GM19395 (cell line): ENCODE results near the gene FAM107B.

Experiments
- ATAC-seq: cut with Tn5 transposase; IDR thresholded peaks from one replicate; pipeline ENCODE4 v1.9.1; 2021; ENCODE audit warnings: mild to moderate bottlenecking, moderate library complexity; ENCODE audit not compliant: unreplicated experiment

Gene FAM107B

DNA sequence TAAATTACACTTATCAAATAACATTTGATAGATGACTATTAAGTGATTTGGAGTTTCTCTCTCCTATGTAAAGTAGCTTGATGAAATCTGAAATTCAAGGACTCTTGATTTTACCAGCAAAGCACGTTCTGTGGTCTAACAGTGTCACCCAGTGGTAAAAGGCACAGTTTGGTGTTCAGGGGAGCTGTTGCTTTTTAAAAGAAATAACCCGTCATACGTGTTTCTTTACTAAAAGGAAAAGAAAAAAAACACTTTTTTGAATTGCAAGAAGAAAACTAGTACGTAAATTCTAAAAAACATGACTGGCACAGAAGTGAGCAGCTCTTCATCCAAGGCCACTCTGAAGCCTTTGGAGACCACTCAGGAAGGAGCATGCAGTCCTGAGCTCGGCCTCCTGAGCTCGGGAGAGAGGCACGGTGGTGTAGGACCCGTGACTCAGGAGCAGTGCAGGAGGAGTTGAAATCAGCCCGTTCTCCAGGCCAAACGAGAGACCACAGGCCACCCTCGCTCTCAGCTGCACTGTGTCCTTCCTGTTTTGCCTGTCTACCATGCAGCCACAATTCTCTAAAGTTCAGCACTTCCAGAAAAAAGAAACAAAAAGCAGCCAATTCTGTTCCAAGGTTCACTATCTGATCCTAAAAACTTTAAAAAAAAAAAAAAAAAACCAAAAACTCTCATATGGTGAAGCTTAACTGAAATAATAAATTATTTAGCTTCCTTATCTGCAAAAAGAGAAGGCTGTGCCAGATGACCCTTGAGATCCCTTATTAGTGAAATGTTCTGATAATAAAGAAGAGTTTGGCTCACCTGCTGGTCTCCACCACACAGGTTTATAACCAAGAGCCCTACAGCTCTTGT is 231.4 kb downstream of the FAM107B start:
- no peak for ATAC-seq

DNA sequence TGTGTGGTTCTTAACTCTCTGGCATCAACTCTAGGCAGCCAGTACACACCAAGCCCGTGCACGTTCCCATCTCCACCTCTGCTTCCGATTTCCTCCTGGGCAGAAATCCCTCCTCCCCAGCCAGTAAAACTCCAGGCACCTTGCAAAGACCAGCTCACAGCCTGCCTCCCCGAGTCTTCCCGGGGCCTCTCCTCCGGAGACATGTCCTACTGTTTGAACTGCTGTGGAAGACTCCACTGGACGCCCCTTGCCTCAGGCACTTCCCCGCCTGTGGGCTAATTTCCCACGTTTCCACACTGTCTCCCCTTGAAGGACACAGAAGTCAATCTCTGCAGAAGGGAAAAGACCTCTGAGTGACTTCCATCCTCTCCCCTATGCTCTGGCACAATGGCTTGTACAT is 233.3 kb downstream of the FAM107B start:
- no peak for ATAC-seq

DNA sequence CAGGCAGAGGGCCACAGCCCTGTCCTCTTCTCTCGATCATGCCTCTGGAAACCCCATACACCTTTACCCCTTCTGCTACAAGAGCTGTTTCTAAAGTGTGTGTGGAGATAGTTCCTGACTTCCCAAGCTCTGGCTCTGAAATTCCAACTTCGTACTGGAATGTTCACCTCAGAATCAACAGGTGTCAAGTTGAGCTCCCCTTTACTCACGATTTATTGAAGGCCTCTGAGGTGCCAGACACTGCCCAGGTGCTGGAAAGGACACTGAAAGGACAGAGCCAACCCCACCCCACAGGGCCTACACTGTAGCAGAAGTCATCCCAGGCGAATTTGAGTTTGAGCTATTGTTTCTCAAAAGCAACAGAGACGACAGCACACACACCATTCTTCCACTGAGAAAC is 234.1 kb downstream of the FAM107B start:
- ATAC-seq: no peak

DNA sequence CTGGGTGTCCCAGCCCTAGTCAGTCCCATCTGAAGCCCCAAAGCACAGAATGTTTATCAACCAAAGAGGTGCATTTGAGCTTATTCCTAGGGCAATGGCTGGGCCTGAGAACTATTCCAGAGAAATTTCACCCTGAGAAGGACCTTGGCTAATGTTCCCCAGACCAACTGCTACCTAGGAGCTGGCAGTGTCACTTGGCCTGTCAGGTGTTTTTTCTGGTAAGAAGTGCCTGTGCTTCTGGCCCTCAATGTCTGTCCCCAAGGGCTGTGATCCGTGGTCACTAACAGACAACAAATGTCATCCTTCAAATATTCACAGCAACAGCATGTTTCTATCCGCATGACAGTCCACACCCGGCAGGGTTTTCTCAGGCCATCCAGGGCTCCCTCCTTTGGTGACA is 234.6 kb downstream of the FAM107B start:
- no peak for ATAC-seq

DNA sequence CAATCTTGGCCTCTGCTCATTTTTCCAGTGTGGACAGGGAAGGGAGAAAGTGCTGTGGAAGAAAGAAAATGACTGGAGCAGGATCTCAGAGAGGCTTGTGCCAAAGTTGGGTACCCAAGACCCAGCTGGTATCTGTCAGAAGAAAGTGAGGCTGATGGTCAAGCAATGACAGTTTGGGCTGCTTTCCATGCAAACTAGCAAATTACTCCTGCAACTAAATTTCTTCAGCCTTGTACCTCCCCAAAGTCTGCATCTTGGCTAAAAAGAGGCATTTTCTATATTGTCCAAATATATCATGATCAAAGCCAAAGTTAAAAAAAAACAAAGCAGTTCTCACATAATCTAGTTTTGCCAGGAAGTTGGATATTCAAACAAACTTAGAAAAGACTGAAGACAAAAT is 235.5 kb downstream of the FAM107B start:
- no peak for ATAC-seq

DNA sequence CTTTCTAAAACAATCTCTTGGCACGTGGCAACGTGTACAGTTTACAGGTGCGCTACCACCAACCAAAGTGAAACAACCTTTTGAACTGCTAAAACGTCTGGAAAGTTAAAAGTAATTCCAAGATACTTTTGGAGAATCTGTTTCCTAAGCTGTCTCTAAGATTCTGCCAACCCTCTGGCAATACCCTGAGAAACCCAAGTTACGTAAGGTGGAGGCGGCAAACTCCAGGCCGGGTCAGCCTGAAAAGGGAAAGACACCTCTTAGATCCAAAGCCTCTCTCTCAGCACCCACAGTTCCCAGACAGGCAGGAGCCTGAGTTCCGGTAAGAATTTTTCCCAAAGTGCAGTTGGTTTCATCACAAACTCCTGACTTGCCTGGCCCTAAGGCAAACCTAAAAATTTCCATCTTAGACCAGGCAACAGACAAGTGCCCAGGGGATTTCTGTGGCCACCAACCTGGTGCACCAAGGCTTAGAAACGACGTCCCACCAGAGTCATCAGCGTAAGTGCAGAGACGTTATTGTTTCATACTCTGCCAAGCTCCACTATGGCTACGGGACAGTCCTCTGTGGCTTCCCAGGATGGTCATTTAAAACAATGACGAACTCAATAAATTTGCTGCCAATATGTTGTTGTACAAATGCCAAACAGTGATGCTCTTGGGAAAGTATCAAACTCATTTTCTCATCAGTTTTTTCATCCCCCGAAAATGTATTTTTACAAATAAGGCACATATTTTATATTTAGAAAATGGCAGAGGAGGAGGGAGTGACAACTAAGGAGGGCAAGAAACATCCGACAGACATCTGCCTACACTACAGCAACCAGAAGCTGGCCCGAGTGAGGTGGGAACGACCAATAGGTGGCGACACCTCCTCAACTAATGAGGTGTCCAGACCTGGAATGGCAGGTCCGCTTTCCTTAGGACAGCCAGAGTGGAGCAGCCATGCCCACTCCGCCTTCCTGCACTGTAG is 238.2 kb downstream of the FAM107B start:
- no peak for ATAC-seq

DNA sequence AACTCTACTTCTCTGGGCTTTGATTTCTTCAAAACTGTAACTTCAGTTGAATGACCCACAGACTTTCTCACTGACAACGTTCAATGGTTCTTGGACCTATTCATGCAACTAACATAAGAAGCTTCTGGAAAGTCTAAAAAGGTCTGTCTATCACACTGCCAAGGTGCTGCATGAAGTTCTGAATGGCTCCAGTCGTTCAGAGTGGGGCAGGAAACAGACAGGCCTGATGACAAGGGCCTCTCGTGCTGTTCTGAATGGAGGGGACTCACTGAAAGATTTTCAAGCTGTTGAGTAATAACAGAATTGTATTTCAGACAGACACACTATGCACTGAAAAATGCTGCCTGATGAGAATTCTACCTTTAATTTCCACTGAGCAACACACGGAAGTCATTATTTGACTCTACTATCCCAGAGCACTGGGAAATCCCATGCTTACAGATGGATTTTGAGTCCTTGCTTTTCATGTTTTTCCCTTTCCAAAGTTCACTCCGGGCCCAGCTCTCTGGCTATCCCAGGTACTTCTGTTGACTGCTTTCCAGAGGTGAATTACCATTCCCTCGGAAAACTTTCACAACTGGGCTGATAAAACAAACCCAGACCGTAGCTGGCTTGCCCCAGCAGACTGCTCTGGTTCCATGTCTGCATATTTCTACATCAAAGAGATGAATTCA is 239.1 kb downstream of the FAM107B start:
- ATAC-seq: no peak

DNA sequence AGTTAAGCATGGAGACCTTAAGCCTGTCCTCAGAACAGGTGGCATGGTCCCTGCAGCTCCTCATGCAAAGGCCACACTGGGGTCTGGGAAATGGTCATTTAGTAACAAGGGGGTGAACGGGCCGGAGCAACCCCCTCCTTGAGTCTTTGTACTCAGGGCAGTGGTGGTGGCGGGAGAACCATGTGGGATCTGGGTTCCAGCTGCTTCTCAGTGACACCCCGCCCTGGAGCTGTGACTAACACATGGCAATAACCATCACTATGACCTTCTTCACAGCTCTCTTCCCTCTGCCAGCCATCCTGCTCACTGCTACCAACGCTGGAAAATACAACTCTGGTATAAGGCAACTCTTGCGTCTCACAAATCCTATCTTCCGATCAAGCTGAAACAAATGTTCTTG is 240.5 kb downstream of the FAM107B start:
- ATAC-seq: no peak

DNA sequence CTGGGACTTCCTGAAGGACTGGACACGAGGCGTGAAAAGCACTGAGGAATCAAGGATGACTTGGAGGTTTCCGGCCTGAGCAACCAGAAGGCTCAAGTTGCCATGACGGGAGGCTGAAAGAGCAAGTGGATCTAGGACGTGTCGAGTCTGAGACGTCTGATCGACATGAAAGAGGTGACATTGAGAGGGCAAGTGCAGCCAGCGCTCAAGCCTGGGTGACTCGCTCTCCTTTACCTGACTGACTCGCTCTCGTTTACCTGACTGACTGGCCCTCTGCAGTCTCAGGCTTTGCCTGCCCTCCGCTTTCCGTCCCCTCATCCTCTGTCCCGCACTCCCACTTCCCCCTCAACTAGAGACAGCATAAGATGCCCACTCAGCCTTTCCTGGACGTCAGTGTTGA is 241.4 kb downstream of the FAM107B start:
- no peak for ATAC-seq

DNA sequence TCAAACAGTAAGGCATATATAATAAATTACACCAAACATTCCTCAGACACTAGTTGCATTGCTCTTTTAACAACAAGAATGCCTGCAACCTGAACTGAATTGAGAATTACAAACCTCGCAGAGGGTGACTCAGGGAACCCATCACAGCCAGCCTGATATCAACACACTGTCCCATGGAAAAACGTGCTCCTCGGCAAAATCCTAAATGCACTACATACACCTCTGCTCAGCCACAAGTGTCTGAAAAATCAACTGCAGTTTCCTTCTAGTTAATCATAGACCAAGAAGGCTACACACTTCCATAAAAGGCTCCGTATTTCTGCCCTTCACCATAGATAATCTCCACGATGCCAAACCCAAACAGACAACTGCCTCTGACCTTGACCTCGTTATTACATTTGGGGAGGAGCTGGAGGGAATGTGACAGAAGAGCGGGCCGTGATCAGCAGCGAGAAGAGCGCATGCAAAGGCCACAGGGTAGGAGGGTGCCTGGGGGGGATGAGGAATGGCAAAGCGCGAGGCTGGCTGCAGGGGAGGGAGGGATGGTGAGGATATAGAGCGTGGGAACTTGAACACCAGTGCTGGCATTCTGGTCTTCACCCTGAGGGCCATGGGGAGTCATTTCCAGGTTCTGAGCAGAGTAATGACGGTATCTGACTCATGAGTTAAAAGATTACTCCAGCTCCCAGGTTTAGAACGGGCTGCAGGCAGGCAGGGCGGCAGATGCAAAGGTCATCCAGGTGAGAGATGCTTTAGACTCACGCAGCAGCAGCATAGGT is 242.0 kb downstream of the FAM107B start:
- no peak for ATAC-seq

DNA sequence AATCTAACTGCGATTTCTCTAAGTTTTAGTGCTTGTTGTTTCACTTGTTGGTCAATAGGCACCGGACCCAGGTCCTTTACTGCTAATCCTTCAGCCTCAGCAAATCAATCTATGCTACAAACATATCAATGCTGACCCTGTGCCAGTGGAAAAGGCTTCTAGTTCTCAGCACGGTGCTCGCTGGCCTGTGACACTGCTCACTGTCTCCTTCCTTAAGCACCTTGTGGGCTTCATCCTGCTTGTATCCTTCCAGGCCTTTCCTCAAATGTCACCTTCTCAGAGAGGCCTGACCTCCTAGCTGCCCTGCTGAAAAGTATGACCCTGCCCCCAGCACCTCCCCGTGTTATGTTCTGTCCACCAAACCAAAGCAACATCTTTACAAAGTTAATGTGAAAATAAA is 242.7 kb downstream of the FAM107B start:
- ATAC-seq: no peak

DNA sequence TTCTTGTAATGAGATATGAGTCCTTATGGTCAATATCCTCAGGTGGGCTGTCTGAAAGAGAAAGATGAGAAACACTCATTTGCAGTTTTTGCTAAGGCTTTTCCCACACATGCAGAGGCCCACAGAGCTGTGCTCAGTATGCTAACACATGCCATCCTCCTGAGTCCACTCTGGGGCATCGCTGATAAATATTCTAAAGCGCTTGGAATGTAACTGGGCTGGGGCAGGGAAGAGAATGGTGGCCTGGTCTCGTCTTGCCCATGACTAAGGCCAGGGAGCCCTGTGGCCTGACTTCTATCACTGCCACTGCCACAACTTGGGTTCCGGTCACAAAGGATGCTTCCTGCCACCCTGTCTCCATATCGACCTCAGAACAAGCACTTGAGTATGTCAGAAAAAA is 244.2 kb downstream of the FAM107B start:
- no peak for ATAC-seq

DNA sequence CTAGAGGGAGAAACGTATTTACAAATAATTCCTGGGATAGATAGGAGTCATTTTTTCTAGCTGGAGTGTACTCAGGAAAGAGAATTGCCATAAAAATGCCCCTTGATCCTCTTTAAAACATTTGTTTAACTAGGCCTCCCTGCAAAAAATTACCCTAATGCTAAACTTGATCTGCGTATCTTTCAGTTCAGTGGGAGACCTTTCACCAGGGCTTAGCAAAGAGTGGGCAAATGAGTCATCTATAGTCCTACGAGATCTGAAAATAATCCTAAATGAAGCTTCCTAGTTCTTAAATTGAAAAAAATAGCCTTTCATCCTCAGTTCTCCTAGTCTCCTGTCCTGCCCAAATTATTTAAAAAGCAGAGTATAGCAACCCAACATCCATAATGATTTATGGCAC is 245.3 kb downstream of the FAM107B start:
- no peak for ATAC-seq

DNA sequence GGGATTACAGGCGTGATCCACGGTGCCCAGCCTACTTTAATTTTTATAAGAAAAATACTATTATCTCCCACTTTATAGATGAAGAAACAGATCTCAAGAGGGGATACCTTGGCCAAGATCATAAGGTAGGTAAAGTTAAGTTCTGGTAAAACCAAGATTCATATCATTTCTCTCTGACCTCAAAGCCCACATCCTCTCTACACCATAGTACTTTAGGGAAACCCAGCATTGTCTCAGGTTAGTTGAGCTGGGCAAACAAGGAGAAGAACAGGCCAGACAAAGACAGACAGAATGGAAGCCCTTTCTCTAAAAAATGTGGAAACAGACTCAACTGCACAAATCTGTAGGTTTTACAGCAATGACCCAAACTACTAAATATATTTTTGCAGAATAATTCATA is 246.2 kb downstream of the FAM107B start:
- ATAC-seq: no peak

DNA sequence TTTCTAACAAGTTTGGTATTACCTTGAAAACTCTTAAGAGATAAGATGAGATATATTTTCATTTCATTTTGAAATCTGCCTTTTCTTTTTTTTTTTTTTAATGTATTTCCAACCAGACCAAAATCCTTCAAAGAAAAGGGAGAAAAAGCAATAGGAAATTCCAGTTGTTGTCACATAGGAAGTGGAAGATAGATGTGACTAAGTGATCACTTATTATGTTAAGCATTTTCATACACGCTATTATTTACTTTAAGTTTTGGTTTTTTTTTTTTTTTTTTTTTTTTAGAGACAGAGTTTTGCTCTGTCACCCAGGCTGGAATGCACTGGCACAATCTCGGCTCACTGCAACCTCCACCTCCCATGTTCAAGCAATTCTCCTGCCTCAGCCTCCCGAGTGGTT is 246.8 kb downstream of the FAM107B start:
- no peak for ATAC-seq

DNA sequence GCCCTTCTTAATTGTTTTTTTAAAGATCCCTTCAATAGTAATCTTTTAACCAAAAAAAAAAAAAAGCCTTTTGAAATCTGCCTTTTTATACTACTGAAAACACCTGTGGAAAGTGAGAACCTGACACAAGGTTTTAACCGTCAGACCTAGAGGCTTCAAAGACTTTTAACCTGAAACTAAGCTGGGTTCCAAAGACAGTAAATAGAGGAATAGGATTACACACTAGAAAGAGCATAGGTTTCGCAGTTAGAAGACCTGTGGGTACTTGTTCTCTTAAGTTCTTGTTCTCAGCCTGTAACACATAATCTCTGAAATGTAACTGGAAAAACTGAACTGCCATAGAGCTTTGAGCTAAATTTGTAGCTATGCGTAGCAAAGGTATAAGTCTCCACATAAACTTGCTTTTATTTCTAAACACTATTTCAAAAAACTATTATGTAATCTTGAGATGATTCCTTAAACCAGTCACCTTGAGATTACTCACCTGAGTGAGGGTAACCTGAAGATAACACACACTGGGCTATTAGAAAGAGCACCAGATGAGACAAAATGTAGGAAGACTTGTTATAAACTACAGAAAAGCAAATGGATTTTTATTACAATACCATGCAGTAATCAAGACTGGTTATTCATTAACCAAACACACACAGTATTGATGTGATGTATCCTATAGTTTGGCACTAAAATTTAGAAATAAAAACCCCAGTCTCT is 247.4 kb downstream of the FAM107B start:
- ATAC-seq: no peak

DNA sequence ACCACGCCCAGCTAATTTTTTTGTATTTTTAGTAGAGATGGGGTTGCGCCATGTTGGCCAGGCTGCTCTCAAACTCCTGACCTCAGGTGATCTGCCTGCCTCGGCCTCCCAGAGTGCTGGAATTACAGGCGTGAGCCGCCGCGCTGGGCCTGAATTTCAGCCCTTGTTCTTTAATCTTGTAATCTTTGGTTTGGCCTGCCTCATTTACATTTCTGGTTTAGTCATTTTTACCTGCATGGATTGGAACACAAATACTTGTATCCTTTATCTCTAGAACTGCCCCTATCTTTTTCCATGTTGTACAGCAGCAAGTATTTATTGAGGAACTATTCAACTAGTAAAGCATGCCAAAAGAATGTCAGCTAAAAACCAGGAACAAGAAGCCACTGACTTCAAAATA is 248.4 kb downstream of the FAM107B start:
- no peak for ATAC-seq

DNA sequence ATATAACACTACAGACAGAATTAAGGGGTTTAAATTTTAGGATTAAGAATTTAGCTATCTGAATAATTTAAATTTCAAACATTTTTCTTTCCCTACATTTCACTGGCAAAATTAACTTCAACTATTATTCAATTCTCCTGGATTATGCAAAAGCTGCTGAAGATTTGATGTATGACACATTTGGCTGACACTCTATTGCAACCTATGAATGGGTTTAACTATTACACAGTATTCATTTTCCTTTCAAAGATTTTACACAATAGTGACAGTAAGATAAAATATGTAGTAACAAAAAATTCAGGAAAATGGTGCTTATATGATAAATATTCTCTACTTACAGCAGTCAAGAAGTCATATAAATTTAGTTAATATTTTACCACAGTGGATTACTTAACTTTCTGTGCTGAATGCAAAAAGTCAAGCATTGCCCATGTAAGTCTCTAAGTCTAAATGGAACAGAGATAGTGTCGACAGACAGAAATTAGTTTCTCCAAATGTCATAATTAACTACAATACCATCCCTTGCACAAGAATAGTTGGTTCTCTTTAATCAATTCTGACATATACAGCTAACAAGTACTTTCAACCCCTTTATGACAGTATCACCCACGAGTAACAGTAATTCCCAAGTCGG is 249.9 kb downstream of the FAM107B start:
- no peak for ATAC-seq

DNA sequence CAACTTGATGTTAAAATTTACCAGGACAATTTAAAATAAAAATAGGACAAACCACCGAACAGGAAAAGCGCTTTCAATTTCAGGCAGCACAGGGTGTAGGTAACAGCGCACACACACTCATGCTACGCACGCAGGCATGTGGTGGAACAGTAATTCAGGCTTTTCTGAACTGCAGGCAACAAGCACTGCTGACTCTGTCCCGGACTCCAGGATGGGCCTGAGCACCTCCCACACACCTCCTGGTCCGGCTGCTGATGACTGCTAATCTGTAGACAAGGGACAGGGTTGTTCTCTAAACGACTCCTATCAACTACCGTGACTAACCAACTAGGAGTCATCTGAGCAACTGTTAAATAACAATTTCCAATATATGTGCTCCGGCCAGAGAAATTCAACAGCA is 251.4 kb downstream of the FAM107B start:
- ATAC-seq: no peak

DNA sequence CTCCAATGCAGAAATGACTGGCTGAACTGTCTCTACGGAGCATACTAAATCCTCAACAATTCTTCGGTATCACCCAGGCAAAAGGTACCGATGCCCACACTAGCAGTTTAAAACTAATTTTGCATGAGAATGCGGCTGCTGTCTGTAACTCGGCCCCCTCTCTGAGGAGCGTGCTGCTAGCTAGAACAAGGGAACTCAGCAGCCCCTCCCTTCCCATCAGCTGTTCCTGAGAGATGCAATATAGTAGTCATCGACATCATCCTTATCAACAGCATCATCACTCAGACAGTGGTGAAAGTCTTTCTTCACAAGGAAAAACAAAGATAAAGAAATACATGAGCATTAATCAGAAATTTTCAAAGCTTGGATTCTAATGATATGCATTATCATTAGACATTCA is 254.9 kb downstream of the FAM107B start:
- no peak for ATAC-seq
